ENCODE measurements around the gene SRC. TPM values are rescaled to one million over a fixed set of nuclear protein-coding genes. Genes with fewer than 3 reads are reported as not detected.

SRC gene
- total and polyA plus RNA-seq, 8 donors = 37.4 to 93.0 (median 71.5) TPM

- ATAC-seq (no peak), DNase-seq (peak in 1 of 4 donors; percentile 53)
- Histone ChIP-seq H3K9me3 (no peaks in the 10 kb centered on the region), H3K4me3 (no peak overlapping the region), H3K36me3 (peaks cover 0 to 53% of the 10 kb centered on the region in 2 donors), H3K27me3 (no peaks in the 10 kb centered on the region), H3K27ac (no peak overlapping the region), H3K4me1 (no peaks in the 10 kb centered on the region)
- intact Hi-C loops (cut with DNase I) = no loop called here
- no peak for TF ChIP-seq CTCF (IDR thresholded peaks at IDR 0.05)
Observed at GRCh38 chr20:37393863-37394542, 48.1 kb downstream of the SRC start.

GRCh38 chr20:37394543-37395409, 48.8 kb downstream of the SRC start:
- Histone ChIP-seq H3K4me3 (no peak overlapping the region), H3K9me3 (no peaks in the 10 kb centered on the region), H3K36me3 (peaks cover 0 to 60% of the 10 kb centered on the region in 2 donors), H3K27me3 (no peaks in the 10 kb centered on the region), H3K27ac (no peak overlapping the region), H3K4me1 (no peaks in the 10 kb centered on the region)
- no peak for ATAC-seq
- peak in 1 of 4 donors; percentile 62 for DNase-seq
- intact Hi-C loops (cut with DNase I) = no loop called here
- TF ChIP-seq CTCF (IDR thresholded peaks at IDR 0.05) = no peak

GRCh38 chr20:37395410-37395797, 49.5 kb downstream of the SRC start:
- Histone ChIP-seq H3K27ac (no peak overlapping the region), H3K9me3 (no peaks in the 10 kb centered on the region), H3K36me3 (peaks cover 0 to 65% of the 10 kb centered on the region in 2 donors), H3K27me3 (no peaks in the 10 kb centered on the region), H3K4me3 (no peak overlapping the region), H3K4me1 (no peaks in the 10 kb centered on the region)
- intact Hi-C loops (cut with DNase I) = no loop called here
- no peak for TF ChIP-seq CTCF (IDR thresholded peaks at IDR 0.05)
- ATAC-seq (no peak), DNase-seq (no peak)

- no peak for ATAC-seq
- H3K27me3 ChIP-seq = no peaks in the 10 kb centered on the region
- TF ChIP-seq CTCF (IDR thresholded peaks at IDR 0.05) = no peak
- intact Hi-C loops (cut with DNase I) = no loop called here
- no peaks in the 10 kb centered on the region for H3K9me3 ChIP-seq
- no peak overlapping the region for H3K4me3 ChIP-seq
- H3K27ac ChIP-seq = no peak overlapping the region
- peak in 3 of 4 donors; percentile 61 to 78 (median 65) for DNase-seq
- H3K4me1 ChIP-seq = no peaks in the 10 kb centered on the region
- peaks cover 0 to 62% of the 10 kb centered on the region in 2 donors for H3K36me3 ChIP-seq
Observed at GRCh38 chr20:37395921-37396415, 50.0 kb downstream of the SRC start.
